Measurements from ENCODE around the gene SHB. TPM values are rescaled to one million over a fixed set of nuclear protein-coding genes. Genes with fewer than 3 reads are reported as not detected.

The SHB gene
- total and polyA plus RNA-seq, 2 donors (not counting 3 experiments of a cell fraction or from before 2014, with no cell fraction given): 13.4 to 24.9 TPM

DNA sequence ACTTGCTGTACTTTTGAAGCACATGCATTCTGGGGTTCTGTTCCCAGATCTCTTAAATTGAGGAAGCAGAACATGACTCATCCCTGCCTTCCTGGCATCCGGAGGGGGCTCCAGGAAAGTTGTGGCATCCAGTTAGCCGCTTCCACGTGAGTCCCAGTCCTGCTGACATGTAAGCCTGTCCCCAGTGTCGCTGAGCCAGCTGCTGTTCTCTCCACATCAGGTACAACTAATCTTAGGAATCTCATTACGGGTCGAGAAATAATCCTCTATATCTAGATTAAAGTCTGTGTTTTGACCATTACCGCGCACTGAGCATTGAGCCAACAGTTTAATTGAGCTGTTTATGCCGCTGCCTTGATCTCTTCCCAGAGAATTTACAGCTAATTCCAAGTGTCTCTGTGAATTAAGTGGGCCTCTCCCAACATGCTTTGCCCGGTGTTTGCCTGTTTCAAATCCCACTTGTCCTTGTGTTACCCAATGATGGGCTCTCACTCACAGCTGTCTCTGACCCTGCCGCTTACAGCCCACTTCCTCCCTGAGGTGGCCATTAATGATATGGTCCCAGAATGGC is 10.5 kb upstream of the SHB start:
- peaks cover 17% of the 10 kb centered on the region for H3K4me1 ChIP-seq (ENCODE audit: control insufficient read depth, extremely low read depth, insufficient read depth, low read length)
- peak overlapping the region; percentile 19 for H3K27ac ChIP-seq (ENCODE audit: insufficient read depth, low read depth, low read length)
- H3K4me2 ChIP-seq (ENCODE audit: insufficient read depth, low read length): peak overlapping the region; percentile 66
- H3K9ac ChIP-seq (replicated peaks; ENCODE audit: extremely low read depth, insufficient read depth, low read length): no peak overlapping the region
- H3K27me3 ChIP-seq (ENCODE audit: control insufficient read depth in 2 of 2, insufficient read depth in 2 of 2, low read length in 2 of 2): no peaks in the 10 kb centered on the region
- H4K20me1 ChIP-seq (replicated peaks; ENCODE audit: control insufficient read depth, extremely low read depth, insufficient read depth, low read length): no peaks in the 10 kb centered on the region
- FAIRE-seq (peak; percentile 89), DNase-seq (ENCODE audit: low read depth, low spot score) (peak; percentile 82)
- ChIA-PET POLR2A (no interaction called here), CTCF (interaction anchor here (1.1 to 2.5 kb wide), 6 partner anchors 9 to 175 kb away, joined by 3 to 24 read pairs (median 4); no protein-coding TSS in a partner anchor)
- no peaks in the 10 kb centered on the region for H3K9me1 ChIP-seq (replicated peaks; ENCODE audit: control insufficient read depth, extremely low read depth, insufficient read depth, low read length)
- dilution Hi-C loops (cut with MboI; ENCODE audit: extremely low pct_ligation_motif_present, low sequenced_read_pairs) (no loop called here), intact Hi-C loops (cut with micrococcal nuclease) (loop anchor here (1.0 kb wide), 1 partner anchor 10 kb away; the partner anchor contains the start of gene SHB)
- no peaks in the 10 kb centered on the region for H3K9me3 ChIP-seq (replicated peaks; ENCODE audit: control insufficient read depth, insufficient read depth, low read length)
- H3K4me3 ChIP-seq (replicated peaks in 1 of 3; ENCODE audit: insufficient read depth in 1 of 3, low read depth in 1 of 3, low read length in 3 of 3): no peak overlapping the region
- H2AFZ ChIP-seq (ENCODE audit: low read depth, low read length): peak overlapping the region; percentile 8
- no TSS peak for BruUV-seq (replicated peaks)
- no peaks in the 10 kb centered on the region for H3K79me2 ChIP-seq (ENCODE audit: control insufficient read depth, insufficient read depth, low read length)
- no peak for TF ChIP-seq GATA2 (IDR thresholded peaks at IDR 0.05; ENCODE audit: insufficient read depth, insufficient read length, low read depth, low read length)
- TF ChIP-seq JUN (IDR thresholded peaks at IDR 0.05; ENCODE audit: borderline replicate concordance, insufficient read depth, insufficient read length, low read depth): peak; percentile 83
- TF ChIP-seq FOS (IDR thresholded peaks at IDR 0.05; ENCODE audit: borderline replicate concordance, insufficient read depth, low read length): peak; percentile 87
- TF ChIP-seq MAX (IDR thresholded peaks at IDR 0.05; ENCODE audit: insufficient read depth, insufficient read length): no peak
- no peak for TF ChIP-seq POLR2A (IDR thresholded peaks at IDR 0.05; ENCODE audit: low read depth, low read length)
- TF ChIP-seq MYC (IDR thresholded peaks at IDR 0.05; ENCODE audit: low read depth, low read length): no peak
- TF ChIP-seq, protein P1, sequence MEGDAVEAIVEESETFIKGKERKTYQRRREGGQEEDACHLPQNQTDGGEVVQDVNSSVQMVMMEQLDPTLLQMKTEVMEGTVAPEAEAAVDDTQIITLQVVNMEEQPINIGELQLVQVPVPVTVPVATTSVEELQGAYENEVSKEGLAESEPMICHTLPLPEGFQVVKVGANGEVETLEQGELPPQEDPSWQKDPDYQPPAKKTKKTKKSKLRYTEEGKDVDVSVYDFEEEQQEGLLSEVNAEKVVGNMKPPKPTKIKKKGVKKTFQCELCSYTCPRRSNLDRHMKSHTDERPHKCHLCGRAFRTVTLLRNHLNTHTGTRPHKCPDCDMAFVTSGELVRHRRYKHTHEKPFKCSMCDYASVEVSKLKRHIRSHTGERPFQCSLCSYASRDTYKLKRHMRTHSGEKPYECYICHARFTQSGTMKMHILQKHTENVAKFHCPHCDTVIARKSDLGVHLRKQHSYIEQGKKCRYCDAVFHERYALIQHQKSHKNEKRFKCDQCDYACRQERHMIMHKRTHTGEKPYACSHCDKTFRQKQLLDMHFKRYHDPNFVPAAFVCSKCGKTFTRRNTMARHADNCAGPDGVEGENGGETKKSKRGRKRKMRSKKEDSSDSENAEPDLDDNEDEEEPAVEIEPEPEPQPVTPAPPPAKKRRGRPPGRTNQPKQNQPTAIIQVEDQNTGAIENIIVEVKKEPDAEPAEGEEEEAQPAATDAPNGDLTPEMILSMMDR (IDR thresholded peaks at IDR 0.05; ENCODE audit: extremely low read depth in 1 of 2, insufficient read depth in 1 of 2, low read depth in 1 of 2, low read length in 2 of 2): no peak
- no peak for TF ChIP-seq POLR2AphosphoS5 (IDR thresholded peaks at IDR 0.05; ENCODE audit: insufficient read depth, low read depth, low read length)
- TF ChIP-seq EZH2 (IDR thresholded peaks at IDR 0.05; ENCODE audit: borderline replicate concordance, low read depth, low read length, severe bottlenecking): no peak
- H3K36me3 ChIP-seq (ENCODE audit: control insufficient read depth in 2 of 2, extremely low read depth in 1 of 2, insufficient read depth in 2 of 2, low read length in 2 of 2): no peaks in the 10 kb centered on the region

All from endothelial cell of umbilical vein (primary cell).